K562 (cell line): ENCODE measurements around the gene ATP9B. TPM values are rescaled to one million over a fixed set of nuclear protein-coding genes. Genes with fewer than 3 reads are reported as not detected.

ENCODE experiments used
- ATAC-seq: fragments of 200-7000 bp; cut with Tn5 transposase; 3 replicates; pipeline ENCODE4 v1.9.1; 2020; ENCODE audit warnings: moderate library complexity
- BruUV-seq: library from RNA; stranded (reverse); fragments of 400-500 nt; replicated peaks from 2 replicates; lab custom pipeline; 2021; lab: Mats Ljungman, UMichigan
- CTCF ChIA-PET: fragments of 300-600 bp; formaldehyde crosslinking; extraction: SDS; loops from one replicate; lab custom pipeline; 2021; ENCODE audit warnings: low intra/inter-chr PET ratio; lab: Yijun Ruan, JAX
- POLR2A ChIA-PET: fragments of 300-600, 350-650 bp; sonication (Branson Sonifier 250); formaldehyde crosslinking; extraction: SDS; loops from one replicate; lab custom pipeline; 2021; ENCODE audit warnings: antibody characterized with exemption, inconsistent platforms; lab: Yijun Ruan, JAX
- DNase-seq, 4 experiments: peaks; one replicate each; pipeline versions ENCODE4 v3.0.0 to v3.0.0-alpha.2; 2011 to 2018; ENCODE audit warnings: low spot score in 3 of 4, mixed read lengths in 3 of 4; ENCODE audit errors: extremely low read depth in 1 of 4
- FAIRE-seq: peaks from 2 replicates; lab custom pipeline; 2011; peaks lifted over from hg19 to GRCh38; lab: Jason Lieb, UNC
- H2AFZ ChIP-seq: 2 replicates; pipeline ENCODE4 v1.6.0; 2011; ENCODE audit warnings: low read depth, low read length, control low read depth, inconsistent platforms
- H3K27ac ChIP-seq: fragments of 200-600 bp; 3 replicates; pipeline ENCODE4 v1.8.0; 2011; ENCODE audit warnings: low read depth, mild to moderate bottlenecking, control low read depth, inconsistent platforms, low read length, moderate library complexity, mixed read lengths; ENCODE audit errors: extremely low read depth
- H3K27me3 ChIP-seq, 2 experiments: fragments of 300-600 bp in 1 of 2; 2 replicates in 1 of 2; 3 replicates in 1 of 2; pipeline versions ENCODE4 v1.6.0 to v1.8.0; 2011; ENCODE audit warnings: inconsistent platforms in 2 of 2, low read length in 2 of 2, mild to moderate bottlenecking in 1 of 2, mixed read lengths in 1 of 2, moderate library complexity in 1 of 2; ENCODE audit not compliant: control insufficient read depth in 2 of 2, insufficient read depth in 2 of 2
- H3K36me3 ChIP-seq: fragments of 300-600 bp; 3 replicates; pipeline ENCODE4 v1.8.0; 2011; ENCODE audit warnings: mild to moderate bottlenecking, low read length, inconsistent platforms; ENCODE audit not compliant: control insufficient read depth, insufficient read depth
- H3K4me1 ChIP-seq, 2 experiments: fragments of 200-600 bp in 1 of 2; replicated peaks in 1 of 2; 2 replicates in 1 of 2; 3 replicates in 1 of 2; pipeline versions ENCODE4 v1.5.1 to v1.8.0; 2011; ENCODE audit warnings: inconsistent platforms in 2 of 2, low read length in 2 of 2, mild to moderate bottlenecking in 1 of 2, mixed read lengths in 1 of 2, moderate library complexity in 1 of 2; ENCODE audit not compliant: control insufficient read depth in 2 of 2, insufficient read depth in 2 of 2
- H3K4me2 ChIP-seq: 2 replicates; pipeline ENCODE4 v1.6.1; 2011; ENCODE audit warnings: low read length, control low read depth, inconsistent platforms, mixed read lengths; ENCODE audit not compliant: insufficient read depth
- H3K4me3 ChIP-seq: fragments of 200-600 bp; sonication (generic), shearing (Covaris generic); 2 replicates; pipeline ENCODE4 v1.5.1; 2016; ENCODE audit warnings: control low read depth, inconsistent platforms
- H3K79me2 ChIP-seq: fragments of 200-600 bp; 3 replicates; pipeline ENCODE4 v1.8.0; 2011; ENCODE audit warnings: low read length, inconsistent platforms; ENCODE audit not compliant: control insufficient read depth, insufficient read depth
- H3K9ac ChIP-seq, 2 experiments: 2 replicates each; pipeline versions ENCODE4 v1.6.0 to v1.6.1; 2011; ENCODE audit warnings: low read depth in 2 of 2, low read length in 2 of 2, control low read depth in 1 of 2, inconsistent platforms in 1 of 2, mild to moderate bottlenecking in 1 of 2, mixed read lengths in 1 of 2; ENCODE audit not compliant: insufficient read depth in 1 of 2
- H3K9me1 ChIP-seq: one replicate; pipeline ENCODE4 v1.6.0; 2011; ENCODE audit warnings: inconsistent platforms, mild to moderate bottlenecking, low read length, moderate library complexity; ENCODE audit not compliant: control insufficient read depth, insufficient read depth
- H3K9me3 ChIP-seq: replicated peaks from 2 replicates; pipeline ENCODE4 v1.5.1; 2011; ENCODE audit warnings: low read depth, low read length, inconsistent platforms; ENCODE audit not compliant: control insufficient read depth, insufficient read depth
- H4K20me1 ChIP-seq: replicated peaks from 2 replicates; pipeline ENCODE4 v1.6.1; 2011; ENCODE audit warnings: low read length, inconsistent platforms, mixed read lengths; ENCODE audit not compliant: control insufficient read depth, insufficient read depth
- CBX1 ChIP-seq: sonication (generic); IDR thresholded peaks from 2 replicates; pipeline ENCODE4 v1.6.1; 2016; ENCODE audit warnings: antibody characterized with exemption, low read depth, mild to moderate bottlenecking
- HIVEP1 ChIP-seq: fragments of 250-450 bp; sonication (Bioruptor Pico); IDR thresholded peaks from 2 replicates; pipeline ENCODE4 v1.4.0; 2020; ENCODE audit warnings: mild to moderate bottlenecking
- KAT7 ChIP-seq: sonication (generic); formaldehyde crosslinking; IDR thresholded peaks from 2 replicates; pipeline ENCODE4 v1.8.0; 2022; ENCODE audit warnings: missing genetic modification reagents, mild to moderate bottlenecking, borderline replicate concordance
- MAFG ChIP-seq: fragments of 450-650 bp; conservative IDR thresholded peaks from 2 replicates; pipeline ENCODE4 v1.6.1; 2016; ENCODE audit warnings: missing genetic modification characterization, missing compliant biosample characterization
- STAT5A ChIP-seq: IDR thresholded peaks from 2 replicates; pipeline ENCODE4 v1.6.1; 2012; ENCODE audit warnings: low read length, inconsistent platforms, borderline replicate concordance
- TFE3 ChIP-seq: fragments of 450-650 bp; formaldehyde crosslinking; IDR thresholded peaks from 2 replicates; pipeline ENCODE4 v1.4.0; 2020; ENCODE audit warnings: mild to moderate bottlenecking, mixed read lengths
- ZBTB8A ChIP-seq: fragments of 450-650 bp; IDR thresholded peaks from 2 replicates; pipeline ENCODE4 v1.6.1; 2018; ENCODE audit warnings: mild to moderate bottlenecking, moderate library complexity; ENCODE audit not compliant: partially characterized antibody
- ZNF134 ChIP-seq: fragments of 250-450 bp; sonication (Bioruptor Pico); conservative IDR thresholded peaks from 2 replicates; pipeline ENCODE4 v1.4.0; 2020
- ZNF830 ChIP-seq: fragments of 250-450 bp; sonication (Bioruptor Pico); IDR thresholded peaks from 2 replicates; pipeline ENCODE4 v1.5.0; 2021; ENCODE audit warnings: mild to moderate bottlenecking
- WGBS: fragments of 100-300 bp; shearing (Covaris generic); methylation state at CpG from one replicate; pipeline ENCODE4 v1.1.6; 2016; ENCODE audit warnings: low coverage, mixed read lengths; ENCODE audit not compliant: insufficient coverage; ENCODE audit errors: missing lambda C conversion rate; 5-methylcytosine and 5-hydroxymethylcytosine counted together
- in situ Hi-C: fragments of 300-500 bp; cut with MboI; formaldehyde crosslinking; loops from 4 replicates; pipeline ENCODE4 v1.15.0; 2018; ENCODE audit warnings: inconsistent platforms, mixed read lengths
- intact Hi-C: fragments of 100-400 bp; cut with micrococcal nuclease; formaldehyde crosslinking; loops from 2 replicates; pipeline ENCODE4 v1.14.2; 2022
- polyA plus RNA-seq, 8 experiments: library from polyadenylated mRNA; depleted of rRNA in 4 of 8; stranded (reverse) in 5 of 8; unstranded in 3 of 8; fragments of >200 nt; fragmentation: Nextera tagmentation in 2 of 8; fragmentation: Illumina TruSeq in 1 of 8; extraction: Ambion mirVana in 2 of 8; extraction: Trizol in 1 of 8; gene quantifications; 2 replicates each; pipeline versions ENCODE4 v1.2.1 to v1.2.3, GENCODE V29; 2011 to 2014; ENCODE audit warnings: inconsistent platforms in 1 of 8, missing spikeins in 1 of 8
- total RNA-seq, 7 experiments: library from RNA; depleted of rRNA in 6 of 7; stranded (reverse); fragments of >200 nt in 6 of 7; fragmentation: Illumina TruSeq in 2 of 7; extraction: Trizol in 2 of 7; gene quantifications; 2 replicates each; pipeline versions ENCODE4 v1.2.1 to v1.2.3, GENCODE V29; 2011 to 2021; ENCODE audit warnings: low replicate concordance in 1 of 7
- TF ChIP-seq, protein P1 (sequence below): fragments of 150-350 bp; IDR thresholded peaks from 2 replicates; pipeline ENCODE4 v1.6.1; 2014; ENCODE audit warnings: low read depth, mild to moderate bottlenecking, low read length, borderline replicate concordance

Gene ATP9B
- total and polyA plus RNA-seq, 9 of the 15 experiments (the other 6 are each of a cell fraction or from before 2014, with no cell fraction given), result 0.66 to 13.2 (median 7.9) TPM

GRCh38 chr18:79257480-79257879 lies 188.3 kb downstream of the ATP9B start:
- Histone ChIP-seq H4K20me1 (no peaks in the 10 kb centered on the region), H3K9me3 (no peaks in the 10 kb centered on the region), H3K36me3 (no peaks in the 10 kb centered on the region), H3K9me1 (no peaks in the 10 kb centered on the region), H2AFZ (no peak overlapping the region), H3K9ac (no peak overlapping the region), H3K4me1 (peaks cover 6 to 25% of the 10 kb centered on the region in 2 experiments; a peak in 3 of 5 replicates), H3K4me2 (no peak overlapping the region), H3K27ac (no peak overlapping the region), H3K4me3 (no peak overlapping the region), H3K79me2 (no peaks in the 10 kb centered on the region), H3K27me3 (no peaks in the 10 kb centered on the region)
- FAIRE-seq (no peak), ATAC-seq (no peak), DNase-seq (no peak)
- POLR2A ChIA-PET, result no interaction called here
- CTCF ChIA-PET, result no interaction called here
- TF ChIP-seq TFE3 (CRISPR knock-in tag), result peak; percentile 5; the same call in 1 of the 2 replicates
- no peak for TF ChIP-seq ZNF830
- WGBS, result 82% methylated on average over 6 of the region's 6 CpGs
- intact Hi-C loops, result no loop called here
- no TSS peak for BruUV-seq
- in situ Hi-C loops, result no loop called here

DNA sequence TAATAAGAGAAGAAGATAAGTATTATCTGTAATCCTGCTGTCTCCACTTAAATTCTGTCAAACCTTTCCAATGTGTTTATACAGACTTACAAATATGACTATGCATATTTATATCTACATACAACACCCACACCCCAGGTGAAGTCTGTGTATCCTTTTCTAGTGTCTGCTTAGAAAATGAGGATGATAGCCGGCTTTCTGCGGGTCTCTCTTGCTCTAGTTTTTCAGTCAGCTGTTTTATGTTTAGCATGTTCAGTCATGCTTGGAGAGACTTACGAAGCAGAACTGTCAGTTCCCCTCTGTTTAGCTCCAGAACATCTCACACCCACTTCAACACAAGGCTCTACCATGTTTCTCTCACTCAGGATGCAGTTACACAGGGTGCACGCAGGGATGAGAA lies 189.3 kb downstream of the ATP9B start:
- Histone ChIP-seq H3K4me2 (peak overlapping the region; percentile 53), H3K36me3 (no peaks in the 10 kb centered on the region), H2AFZ (no peak overlapping the region), H3K9me1 (no peaks in the 10 kb centered on the region), H3K27ac (peak overlapping the region; percentile 58; the same call in 2 of the 3 replicates), H3K27me3 (no peaks in the 10 kb centered on the region), H3K9me3 (no peaks in the 10 kb centered on the region), H3K4me3 (no peak overlapping the region), H3K4me1 (peaks cover 6 to 25% of the 10 kb centered on the region in 2 experiments; a peak in 3 of 5 replicates), H3K79me2 (no peaks in the 10 kb centered on the region), H3K9ac (no peak overlapping the region), H4K20me1 (no peaks in the 10 kb centered on the region)
- 8% methylated on average over 4 of the region's 4 CpGs for WGBS
- ATAC-seq (peak; percentile 68), FAIRE-seq (peak; percentile 78), DNase-seq (peak; percentile 14 to 49 (median 32))
- POLR2A ChIA-PET, result interaction anchor here (0.6 kb wide), 1 partner anchor 9 kb away, joined by 3 read pairs; no protein-coding TSS in a partner anchor
- intact Hi-C loops (loop anchor here (2.0 kb wide), 1 partner anchor 76 kb away; no protein-coding TSS in a partner anchor), in situ Hi-C loops (no loop called here)
- CTCF ChIA-PET, result no interaction called here
- BruUV-seq, result no TSS peak
- TF ChIP-seq, protein P1, sequence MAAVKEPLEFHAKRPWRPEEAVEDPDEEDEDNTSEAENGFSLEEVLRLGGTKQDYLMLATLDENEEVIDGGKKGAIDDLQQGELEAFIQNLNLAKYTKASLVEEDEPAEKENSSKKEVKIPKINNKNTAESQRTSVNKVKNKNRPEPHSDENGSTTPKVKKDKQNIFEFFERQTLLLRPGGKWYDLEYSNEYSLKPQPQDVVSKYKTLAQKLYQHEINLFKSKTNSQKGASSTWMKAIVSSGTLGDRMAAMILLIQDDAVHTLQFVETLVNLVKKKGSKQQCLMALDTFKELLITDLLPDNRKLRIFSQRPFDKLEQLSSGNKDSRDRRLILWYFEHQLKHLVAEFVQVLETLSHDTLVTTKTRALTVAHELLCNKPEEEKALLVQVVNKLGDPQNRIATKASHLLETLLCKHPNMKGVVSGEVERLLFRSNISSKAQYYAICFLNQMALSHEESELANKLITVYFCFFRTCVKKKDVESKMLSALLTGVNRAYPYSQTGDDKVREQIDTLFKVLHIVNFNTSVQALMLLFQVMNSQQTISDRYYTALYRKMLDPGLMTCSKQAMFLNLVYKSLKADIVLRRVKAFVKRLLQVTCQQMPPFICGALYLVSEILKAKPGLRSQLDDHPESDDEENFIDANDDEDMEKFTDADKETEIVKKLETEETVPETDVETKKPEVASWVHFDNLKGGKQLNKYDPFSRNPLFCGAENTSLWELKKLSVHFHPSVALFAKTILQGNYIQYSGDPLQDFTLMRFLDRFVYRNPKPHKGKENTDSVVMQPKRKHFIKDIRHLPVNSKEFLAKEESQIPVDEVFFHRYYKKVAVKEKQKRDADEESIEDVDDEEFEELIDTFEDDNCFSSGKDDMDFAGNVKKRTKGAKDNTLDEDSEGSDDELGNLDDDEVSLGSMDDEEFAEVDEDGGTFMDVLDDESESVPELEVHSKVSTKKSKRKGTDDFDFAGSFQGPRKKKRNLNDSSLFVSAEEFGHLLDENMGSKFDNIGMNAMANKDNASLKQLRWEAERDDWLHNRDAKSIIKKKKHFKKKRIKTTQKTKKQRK, result no peak
- TF ChIP-seq ZNF134 (CRISPR knock-in tag) (no peak), ZBTB8A (no peak), MAFG (tag) (peak; percentile 73), CBX1 (no peak), KAT7 (CRISPR knock-in tag) (no peak), HIVEP1 (CRISPR knock-in tag) (no peak), STAT5A (no peak)
